Measurements from ENCODE around the gene CTSD. TPM values are rescaled to one million over a fixed set of nuclear protein-coding genes. Genes with fewer than 3 reads are reported as not detected.
A peak's percentile ranks its signal among the peaks of the same experiment; 100 is the strongest.

CTSD gene
- polyA plus RNA-seq, 4 donors, result 537 to 799 (median 556) TPM

DNA sequence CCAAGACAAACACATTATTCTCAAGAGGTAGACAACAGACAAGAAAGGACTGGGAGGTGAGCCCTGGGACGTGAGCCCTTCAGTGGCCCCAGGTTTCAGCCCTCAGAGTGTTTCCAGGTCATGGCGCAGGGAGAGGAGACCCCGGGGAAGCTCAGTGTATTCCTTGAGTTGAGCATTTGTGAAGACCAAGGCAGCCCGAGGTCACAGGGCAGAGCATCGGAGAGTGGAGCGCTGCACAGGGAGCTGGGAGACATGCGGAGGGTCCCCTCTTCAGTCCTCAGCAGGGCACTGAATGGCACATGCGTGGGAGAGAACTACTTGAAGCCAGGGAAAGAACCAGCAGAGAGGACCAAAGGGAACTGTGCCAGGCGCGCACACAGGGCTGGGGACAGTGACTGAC, 55.0 kb downstream of the CTSD start:
- Histone ChIP-seq H3K27me3 (ENCODE audit: control insufficient read depth in 3 of 3, insufficient read depth in 3 of 3, low read length in 3 of 3) (peaks cover 0 to 17% (median 0%) of the 10 kb centered on the region in 3 donors), H3K36me3 (ENCODE audit: control insufficient read depth in 3 of 3, insufficient read depth in 2 of 3, low read depth in 1 of 3, low read length in 3 of 3) (no peaks in the 10 kb centered on the region), H3K4me1 (ENCODE audit: control insufficient read depth in 3 of 3, insufficient read depth in 2 of 3, low read depth in 1 of 3, low read length in 2 of 3) (no peaks in the 10 kb centered on the region), H3K27ac (ENCODE audit: low read depth in 1 of 3, low read length in 2 of 3) (no peak overlapping the region), H3K9me3 (ENCODE audit: control insufficient read depth in 2 of 2, insufficient read depth in 1 of 2, low read depth in 1 of 2, low read length in 1 of 2) (peaks cover 0 to 3% of the 10 kb centered on the region in 2 donors), H3K4me3 (ENCODE audit: low read depth in 1 of 3, low read length in 3 of 3) (no peak overlapping the region)
- FAIRE-seq (no peak), DNase-seq (no peak)
- 88 to 91% (median 89%) methylated on average over 10 of the region's 10 CpGs for WGBS, 3 donors

- Histone ChIP-seq H3K9me3 (ENCODE audit: control insufficient read depth in 2 of 2, insufficient read depth in 1 of 2, low read depth in 1 of 2, low read length in 1 of 2) (peaks cover 0 to 3% of the 10 kb centered on the region in 2 donors), H3K4me1 (ENCODE audit: control insufficient read depth in 3 of 3, insufficient read depth in 2 of 3, low read depth in 1 of 3, low read length in 2 of 3) (no peaks in the 10 kb centered on the region), H3K27me3 (ENCODE audit: control insufficient read depth in 3 of 3, insufficient read depth in 3 of 3, low read length in 3 of 3) (peaks cover 0 to 17% (median 0%) of the 10 kb centered on the region in 3 donors), H3K27ac (ENCODE audit: low read depth in 1 of 3, low read length in 2 of 3) (no peak overlapping the region), H3K4me3 (ENCODE audit: low read depth in 1 of 3, low read length in 3 of 3) (no peak overlapping the region), H3K36me3 (ENCODE audit: control insufficient read depth in 3 of 3, insufficient read depth in 2 of 3, low read depth in 1 of 3, low read length in 3 of 3) (no peaks in the 10 kb centered on the region)
- FAIRE-seq, result no peak
- DNase-seq, result no peak
- WGBS, 3 donors, result 24 to 43% (median 32%) methylated on average over 4 of the region's 4 CpGs
Observed at GRCh38 chr11:1707751-1708150, 56.0 kb downstream of the CTSD start.

GRCh38 chr11:1706634-1707400, 56.9 kb downstream of the CTSD start:
- FAIRE-seq, result no peak
- Histone ChIP-seq H3K4me1 (ENCODE audit: control insufficient read depth in 3 of 3, insufficient read depth in 2 of 3, low read depth in 1 of 3, low read length in 2 of 3) (no peaks in the 10 kb centered on the region), H3K4me3 (ENCODE audit: low read depth in 1 of 3, low read length in 3 of 3) (no peak overlapping the region), H3K27ac (ENCODE audit: low read depth in 1 of 3, low read length in 2 of 3) (no peak overlapping the region), H3K9me3 (ENCODE audit: control insufficient read depth in 2 of 2, insufficient read depth in 1 of 2, low read depth in 1 of 2, low read length in 1 of 2) (peaks cover 0 to 3% of the 10 kb centered on the region in 2 donors), H3K36me3 (ENCODE audit: control insufficient read depth in 3 of 3, insufficient read depth in 2 of 3, low read depth in 1 of 3, low read length in 3 of 3) (no peaks in the 10 kb centered on the region), H3K27me3 (ENCODE audit: control insufficient read depth in 3 of 3, insufficient read depth in 3 of 3, low read length in 3 of 3) (peaks cover 0 to 17% (median 0%) of the 10 kb centered on the region in 3 donors)
- peak in 1 of 2 donors; percentile 10 for DNase-seq
- WGBS, 3 donors, result 75 to 86% (median 80%) methylated on average over 17 of the region's 17 CpGs

GRCh38 chr11:1705126-1706052, 58.3 kb downstream of the CTSD start:
- Histone ChIP-seq H3K4me3 (ENCODE audit: low read depth in 1 of 3, low read length in 3 of 3) (no peak overlapping the region), H3K36me3 (ENCODE audit: control insufficient read depth in 3 of 3, insufficient read depth in 2 of 3, low read depth in 1 of 3, low read length in 3 of 3) (no peaks in the 10 kb centered on the region), H3K27ac (ENCODE audit: low read depth in 1 of 3, low read length in 2 of 3) (peak overlapping the region in 1 of 3 donors; percentile 8), H3K27me3 (ENCODE audit: control insufficient read depth in 3 of 3, insufficient read depth in 3 of 3, low read length in 3 of 3) (peaks cover 0 to 19% (median 4%) of the 10 kb centered on the region in 3 donors), H3K4me1 (ENCODE audit: control insufficient read depth in 3 of 3, insufficient read depth in 2 of 3, low read depth in 1 of 3, low read length in 2 of 3) (no peaks in the 10 kb centered on the region), H3K9me3 (ENCODE audit: control insufficient read depth in 2 of 2, insufficient read depth in 1 of 2, low read depth in 1 of 2, low read length in 1 of 2) (peaks cover 0 to 11% of the 10 kb centered on the region in 2 donors)
- no peak for FAIRE-seq
- DNase-seq, result no peak
- WGBS, 3 donors, result 48 to 64% (median 48%) methylated on average over 15 of the region's 15 CpGs

- DNase-seq (no peak), FAIRE-seq (no peak)
- Histone ChIP-seq H3K4me1 (ENCODE audit: control insufficient read depth in 3 of 3, insufficient read depth in 2 of 3, low read depth in 1 of 3, low read length in 2 of 3) (no peaks in the 10 kb centered on the region), H3K27ac (ENCODE audit: low read depth in 1 of 3, low read length in 2 of 3) (no peak overlapping the region), H3K9me3 (ENCODE audit: control insufficient read depth in 2 of 2, insufficient read depth in 1 of 2, low read depth in 1 of 2, low read length in 1 of 2) (peaks cover 0 to 11% of the 10 kb centered on the region in 2 donors), H3K36me3 (ENCODE audit: control insufficient read depth in 3 of 3, insufficient read depth in 2 of 3, low read depth in 1 of 3, low read length in 3 of 3) (no peaks in the 10 kb centered on the region), H3K4me3 (ENCODE audit: low read depth in 1 of 3, low read length in 3 of 3) (no peak overlapping the region), H3K27me3 (ENCODE audit: control insufficient read depth in 3 of 3, insufficient read depth in 3 of 3, low read length in 3 of 3) (peaks cover 0 to 19% (median 4%) of the 10 kb centered on the region in 3 donors)
- WGBS, 3 donors, result 80 to 85% (median 84%) methylated on average over 6 of the region's 6 CpGs
Observed at GRCh38 chr11:1703146-1703545, 60.6 kb downstream of the CTSD start.

Other genes starting within 250 kb of the CTSD start
- gene DUSP8, start 191.7 kb downstream of the CTSD start, polyA plus RNA-seq, result 10 to 100 TPM in 1 of 4 donors, 1 to 10 TPM in 3; 3.1 to 15.0 (median 7.1) TPM
- gene KRTAP5-1, start 178.6 kb downstream of the CTSD start, polyA plus RNA-seq, result 1 to 10 TPM in 1 of 4 donors, not detected in 3; 2.0 TPM
- gene KRTAP5-2, start 165.6 kb downstream of the CTSD start, polyA plus RNA-seq, result under 1 TPM in 1 of 4 donors, not detected in 3; 0.07 TPM
- gene KRTAP5-3, start 155.5 kb downstream of the CTSD start, polyA plus RNA-seq, result not detected
- not detected for gene KRTAP5-4, start 141.8 kb downstream of the CTSD start, polyA plus RNA-seq
- under 1 TPM in 1 of 4 donors, not detected in 3; 0.65 TPM for gene KRTAP5-5, start 134.2 kb downstream of the CTSD start, polyA plus RNA-seq
- gene KRTAP5-6, start 66.7 kb downstream of the CTSD start, polyA plus RNA-seq, result not detected
- under 1 TPM in 3 of 4 donors, not detected in 1; 0.32 to 0.54 (median 0.43) TPM for gene IFITM10, start 13.3 kb downstream of the CTSD start, polyA plus RNA-seq
- gene SYT8, start 71.1 kb upstream of the CTSD start, polyA plus RNA-seq, result 10 to 100 TPM in 2 of 4 donors, 1 to 10 TPM in 2; 3.1 to 46.5 (median 24.2) TPM
- gene TNNI2, start 75.1 kb upstream of the CTSD start, polyA plus RNA-seq, result 1 to 10 TPM in 3 of 4 donors, under 1 TPM in 1; 0.49 to 8.9 (median 8.2) TPM
- 10 to 100 TPM in 3 of 4 donors, 1 to 10 TPM in 1; 4.5 to 45.1 (median 22.3) TPM for gene LSP1, start 89.2 kb upstream of the CTSD start, polyA plus RNA-seq
- under 1 TPM in 2 of 4 donors, not detected in 2; 0.01 to 0.49 TPM for gene PRR33, start 128.0 kb upstream of the CTSD start, polyA plus RNA-seq
- 10 to 100 TPM in 1 of 4 donors, 1 to 10 TPM in 2, under 1 TPM in 1; 0.66 to 17.7 (median 4.4) TPM for gene TNNT3, start 155.8 kb upstream of the CTSD start, polyA plus RNA-seq
- gene MRPL23, start 183.4 kb upstream of the CTSD start, polyA plus RNA-seq, result 100 to 1,000 TPM in 3 of 4 donors, 10 to 100 TPM in 1; 78.6 to 210 (median 139) TPM
- 1,000 to 10,000 TPM in 1 of 4 donors, 10 to 100 TPM in 3; 18.9 to 3,336 (median 28.3) TPM for gene H19, start 233.9 kb upstream of the CTSD start, polyA plus RNA-seq